ENCODE measurements around the gene SOX6.

Gene SOX6

DNA sequence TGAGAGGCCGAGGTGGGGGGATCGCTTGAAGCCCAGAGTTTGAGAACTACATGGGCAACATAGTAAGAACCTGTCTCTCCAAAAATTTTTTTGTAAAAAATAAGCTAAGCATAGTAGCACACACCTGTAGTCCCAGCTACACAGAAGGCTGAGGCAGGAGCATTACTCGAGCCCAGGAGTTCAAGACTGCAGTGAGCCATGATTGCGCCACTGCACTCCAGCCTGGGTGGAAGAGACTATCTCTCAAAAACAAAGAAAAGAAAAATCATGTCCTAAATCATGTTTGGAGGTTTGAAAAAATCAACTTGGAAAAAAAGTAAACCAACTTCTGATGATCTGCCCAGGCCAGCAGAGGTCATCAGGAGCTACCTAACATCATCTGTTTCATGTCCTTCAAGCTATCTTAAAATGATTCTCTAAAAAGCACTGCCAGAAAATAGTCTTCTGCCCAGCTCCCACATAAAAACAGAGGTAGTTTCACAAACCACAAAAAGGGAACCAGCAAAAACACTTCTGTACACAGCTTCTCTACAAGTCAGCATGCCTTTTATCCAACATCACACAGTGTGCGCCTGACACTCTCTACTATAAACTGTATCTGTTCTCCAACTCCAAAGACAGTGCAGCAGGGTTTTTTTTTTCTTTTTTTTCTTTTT, 165.0 kb downstream of the SOX6 start:
- H3K4me3 ChIP-seq = no peak overlapping the region
- H3K4me2 ChIP-seq = peak overlapping the region in 3 of 11 experiments; percentile 2 to 29 (median 6); a peak in 3 of 22 replicates
- H3K27me3 ChIP-seq = no peaks in the 10 kb centered on the region
- no peaks in the 10 kb centered on the region for H4K20me1 ChIP-seq
- H3K4me1 ChIP-seq = peaks cover 0 to 16% (median 2%) of the 10 kb centered on the region in 10 experiments; a peak in 7 of 20 replicates
- no peaks in the 10 kb centered on the region for H3K36me3 ChIP-seq
- H3K9ac ChIP-seq = no peak overlapping the region
- H3K27ac ChIP-seq = no peak overlapping the region
- no peak for TF ChIP-seq Cebpa-rat (IDR thresholded peaks at IDR 0.05)
- H3K9me3 ChIP-seq (replicated peaks in 1 of 11) = no peaks in the 10 kb centered on the region

DNA sequence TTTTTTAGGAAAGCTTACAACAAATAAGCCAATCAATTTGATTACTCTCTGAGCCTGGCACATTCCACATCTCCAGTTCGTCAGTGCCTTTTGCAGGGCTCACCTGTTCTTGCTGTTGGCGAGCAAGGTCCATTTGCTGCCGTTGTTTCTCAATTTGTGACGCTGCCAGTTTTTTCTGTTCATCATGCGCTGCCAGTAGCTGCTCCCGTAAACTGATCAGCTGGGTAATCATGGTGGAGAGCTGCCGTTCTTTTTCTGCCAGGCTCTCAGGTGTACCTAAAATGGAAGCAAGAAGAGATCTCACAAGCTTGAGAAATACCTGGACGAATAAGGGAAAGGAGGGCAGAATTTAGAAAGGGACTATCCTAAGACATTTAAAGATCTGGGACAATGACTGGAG, 169.7 kb downstream of the SOX6 start:
- no peak overlapping the region for H3K4me2 ChIP-seq
- no peak overlapping the region for H3K4me3 ChIP-seq
- H3K9ac ChIP-seq = no peak overlapping the region
- no peaks in the 10 kb centered on the region for H3K27me3 ChIP-seq
- H4K20me1 ChIP-seq = no peaks in the 10 kb centered on the region
- TF ChIP-seq Cebpa-rat (IDR thresholded peaks at IDR 0.05) = no peak
- H3K36me3 ChIP-seq = no peaks in the 10 kb centered on the region
- H3K9me3 ChIP-seq (replicated peaks in 1 of 11) = no peaks in the 10 kb centered on the region
- H3K27ac ChIP-seq = no peak overlapping the region
- peaks cover 0 to 12% (median 2%) of the 10 kb centered on the region in 10 experiments; a peak in 6 of 20 replicates for H3K4me1 ChIP-seq

DNA sequence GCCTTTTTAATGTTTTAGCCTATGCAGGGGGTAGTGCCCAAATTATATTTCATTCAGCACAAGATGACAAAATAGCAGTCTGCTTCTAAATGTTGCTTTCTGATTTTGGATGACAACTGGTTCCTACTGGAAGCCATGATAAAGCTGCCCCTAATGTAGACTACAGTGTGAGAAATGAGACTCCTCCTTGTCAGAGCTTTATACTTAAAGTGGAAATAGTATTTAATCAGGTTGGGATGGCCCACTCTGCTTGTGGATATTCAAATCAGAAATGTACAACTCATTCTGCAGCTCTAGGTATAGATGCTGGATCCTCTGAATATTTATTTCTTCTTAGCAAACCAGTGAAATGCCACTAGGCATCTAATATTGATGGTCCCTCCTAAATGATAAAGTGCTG, 171.3 kb downstream of the SOX6 start:
- Histone ChIP-seq H3K4me1 (no peaks in the 10 kb centered on the region), H3K27me3 (no peaks in the 10 kb centered on the region), H3K27ac (no peak overlapping the region), H3K9me3 (replicated peaks in 1 of 11) (no peaks in the 10 kb centered on the region), H3K4me3 (no peak overlapping the region), H3K4me2 (no peak overlapping the region), H3K9ac (no peak overlapping the region), H3K36me3 (no peaks in the 10 kb centered on the region), H4K20me1 (no peaks in the 10 kb centered on the region)
- no peak for TF ChIP-seq Cebpa-rat (IDR thresholded peaks at IDR 0.05)

DNA sequence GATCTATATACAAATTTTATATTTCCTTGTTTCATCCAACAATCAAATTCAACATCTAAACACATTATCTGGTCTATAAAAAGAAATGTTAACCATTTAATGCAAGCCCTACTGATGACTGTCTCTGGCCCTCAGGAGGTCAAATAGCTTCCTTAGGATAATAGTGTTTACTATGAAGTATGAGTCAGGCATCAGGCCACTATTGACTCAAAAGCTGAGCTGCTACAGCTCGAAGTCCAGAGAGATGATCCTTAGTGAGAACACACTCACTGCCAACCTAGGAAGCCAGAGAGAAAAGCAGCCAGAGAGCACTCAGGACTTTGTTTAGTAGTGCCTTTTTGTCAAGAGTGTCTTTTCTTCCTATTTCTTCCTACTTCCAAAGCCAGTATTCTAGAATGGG, 171.8 kb downstream of the SOX6 start:
- no peaks in the 10 kb centered on the region for H3K4me1 ChIP-seq
- no peaks in the 10 kb centered on the region for H3K27me3 ChIP-seq
- no peaks in the 10 kb centered on the region for H3K9me3 ChIP-seq (replicated peaks in 1 of 11)
- H3K9ac ChIP-seq = no peak overlapping the region
- H3K36me3 ChIP-seq = no peaks in the 10 kb centered on the region
- no peak for TF ChIP-seq Cebpa-rat (IDR thresholded peaks at IDR 0.05)
- no peak overlapping the region for H3K4me2 ChIP-seq
- H4K20me1 ChIP-seq = no peaks in the 10 kb centered on the region
- no peak overlapping the region for H3K27ac ChIP-seq
- H3K4me3 ChIP-seq = no peak overlapping the region

DNA sequence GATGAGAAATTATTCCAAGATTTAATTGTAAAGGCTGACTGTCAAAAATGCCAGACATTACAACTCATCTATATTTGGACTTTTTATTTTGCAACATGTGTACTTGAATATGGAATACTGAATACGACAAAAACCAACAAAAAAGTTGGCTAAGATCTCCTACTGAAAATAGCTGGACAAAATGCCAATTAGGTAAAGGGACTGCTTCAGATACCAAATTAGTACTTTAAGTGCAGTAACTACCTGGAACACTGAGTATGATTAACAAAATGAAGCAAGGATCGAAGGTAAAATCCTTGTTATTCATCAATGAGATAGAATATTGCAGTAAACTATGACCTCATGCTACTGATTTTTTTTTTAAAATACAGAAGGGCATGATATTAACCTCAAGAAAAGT, 173.8 kb downstream of the SOX6 start:
- no peak for TF ChIP-seq Cebpa-rat (IDR thresholded peaks at IDR 0.05)
- Histone ChIP-seq H3K4me1 (no peaks in the 10 kb centered on the region), H3K9ac (no peak overlapping the region), H3K36me3 (no peaks in the 10 kb centered on the region), H3K27me3 (no peaks in the 10 kb centered on the region), H3K9me3 (replicated peaks in 1 of 11) (no peaks in the 10 kb centered on the region), H4K20me1 (no peaks in the 10 kb centered on the region), H3K4me3 (no peak overlapping the region), H3K4me2 (no peak overlapping the region), H3K27ac (no peak overlapping the region)

DNA sequence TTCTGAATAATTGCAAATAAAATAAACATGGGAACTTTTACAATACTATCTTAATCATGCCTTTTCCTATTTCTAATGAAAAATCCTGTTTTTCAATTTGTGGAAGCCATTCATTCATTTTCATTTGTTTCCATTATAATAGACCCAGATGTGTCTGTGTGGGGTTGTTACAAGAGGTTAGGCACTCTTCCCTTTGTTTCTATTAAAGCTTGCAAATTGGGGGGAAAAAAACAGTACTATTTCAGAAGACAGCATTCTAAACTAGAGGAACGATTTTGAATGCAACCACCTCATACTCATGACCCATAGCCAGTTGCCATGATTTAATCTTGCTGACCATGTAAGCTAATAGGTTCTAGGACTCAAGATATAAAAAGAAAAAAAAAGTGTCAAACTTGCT, 175.5 kb downstream of the SOX6 start:
- Histone ChIP-seq H4K20me1 (no peaks in the 10 kb centered on the region), H3K9ac (no peak overlapping the region), H3K27me3 (no peaks in the 10 kb centered on the region), H3K4me2 (no peak overlapping the region), H3K36me3 (no peaks in the 10 kb centered on the region), H3K4me3 (no peak overlapping the region), H3K27ac (no peak overlapping the region), H3K4me1 (no peaks in the 10 kb centered on the region), H3K9me3 (replicated peaks in 1 of 11) (no peaks in the 10 kb centered on the region)
- TF ChIP-seq Cebpa-rat (IDR thresholded peaks at IDR 0.05) = no peak

DNA sequence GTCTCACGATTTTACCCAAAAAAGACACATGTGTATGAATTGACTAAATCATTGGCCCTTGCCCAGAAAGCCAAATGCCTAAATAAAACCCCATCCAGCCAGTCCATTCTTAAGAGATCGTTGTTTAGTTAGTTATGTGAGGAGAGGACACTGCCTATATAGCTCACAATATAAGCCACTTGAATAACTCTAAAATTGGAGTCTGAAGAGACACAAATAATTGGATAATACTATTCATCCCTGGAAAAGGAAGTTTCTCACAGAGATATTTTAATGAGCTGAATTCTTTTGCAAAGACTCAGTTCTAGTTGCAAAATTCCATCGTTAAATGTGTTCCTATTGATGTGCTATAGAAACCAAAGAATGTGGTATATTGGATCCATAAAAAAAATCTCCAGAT, 176.7 kb downstream of the SOX6 start:
- Histone ChIP-seq H3K36me3 (no peaks in the 10 kb centered on the region), H3K27ac (no peak overlapping the region), H4K20me1 (no peaks in the 10 kb centered on the region), H3K27me3 (no peaks in the 10 kb centered on the region), H3K4me1 (no peaks in the 10 kb centered on the region), H3K9me3 (replicated peaks in 1 of 11) (no peaks in the 10 kb centered on the region), H3K9ac (no peak overlapping the region), H3K4me2 (no peak overlapping the region), H3K4me3 (no peak overlapping the region)
- no peak for TF ChIP-seq Cebpa-rat (IDR thresholded peaks at IDR 0.05)

DNA sequence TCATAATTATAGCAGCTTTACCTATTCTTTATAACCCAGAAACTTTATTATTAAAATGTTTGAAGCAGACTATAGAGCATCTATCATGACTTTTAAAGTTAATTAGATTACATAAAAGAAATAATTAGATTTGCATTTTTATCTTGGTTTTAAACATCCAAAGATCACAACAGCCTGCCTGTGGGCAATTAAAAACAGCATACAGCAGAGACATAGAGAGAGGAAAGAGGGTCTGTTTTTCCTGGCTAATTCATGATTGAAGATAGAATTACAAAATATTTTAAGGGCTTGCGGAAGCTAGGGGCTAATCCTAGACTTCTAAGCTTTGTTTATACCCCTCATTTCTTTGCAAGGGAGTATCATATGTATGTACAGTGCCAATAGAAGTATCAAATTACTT, 178.1 kb downstream of the SOX6 start:
- no peak for TF ChIP-seq Cebpa-rat (IDR thresholded peaks at IDR 0.05)
- Histone ChIP-seq H3K9me3 (replicated peaks in 1 of 11) (no peaks in the 10 kb centered on the region), H4K20me1 (no peaks in the 10 kb centered on the region), H3K36me3 (no peaks in the 10 kb centered on the region), H3K4me3 (no peak overlapping the region), H3K9ac (no peak overlapping the region), H3K4me2 (no peak overlapping the region), H3K27me3 (no peaks in the 10 kb centered on the region), H3K4me1 (no peaks in the 10 kb centered on the region), H3K27ac (no peak overlapping the region)

DNA sequence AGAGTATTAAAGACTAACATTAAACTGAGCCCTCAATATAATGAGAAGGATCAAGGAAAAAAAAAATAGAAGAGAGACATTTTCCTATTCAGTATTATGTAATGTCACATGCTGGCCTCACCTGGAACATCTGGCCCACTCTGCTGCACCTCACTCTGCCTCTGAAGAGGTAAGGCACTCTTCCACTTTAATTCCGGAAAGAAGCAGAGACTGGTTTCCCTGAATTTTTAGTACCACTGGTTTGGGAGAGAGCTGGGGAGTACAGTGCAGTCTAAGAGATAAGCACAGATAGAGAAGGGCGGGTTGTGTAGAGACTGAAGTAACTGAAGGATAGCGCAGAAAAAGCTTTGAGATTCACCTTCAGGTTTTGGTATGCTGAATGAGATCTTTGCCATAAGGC, 178.7 kb downstream of the SOX6 start:
- Histone ChIP-seq H3K4me3 (no peak overlapping the region), H3K27me3 (no peaks in the 10 kb centered on the region), H3K9me3 (replicated peaks in 1 of 11) (no peaks in the 10 kb centered on the region), H4K20me1 (no peaks in the 10 kb centered on the region), H3K36me3 (no peaks in the 10 kb centered on the region), H3K27ac (no peak overlapping the region), H3K9ac (no peak overlapping the region), H3K4me1 (no peaks in the 10 kb centered on the region), H3K4me2 (no peak overlapping the region)
- TF ChIP-seq Cebpa-rat (IDR thresholded peaks at IDR 0.05) = no peak

DNA sequence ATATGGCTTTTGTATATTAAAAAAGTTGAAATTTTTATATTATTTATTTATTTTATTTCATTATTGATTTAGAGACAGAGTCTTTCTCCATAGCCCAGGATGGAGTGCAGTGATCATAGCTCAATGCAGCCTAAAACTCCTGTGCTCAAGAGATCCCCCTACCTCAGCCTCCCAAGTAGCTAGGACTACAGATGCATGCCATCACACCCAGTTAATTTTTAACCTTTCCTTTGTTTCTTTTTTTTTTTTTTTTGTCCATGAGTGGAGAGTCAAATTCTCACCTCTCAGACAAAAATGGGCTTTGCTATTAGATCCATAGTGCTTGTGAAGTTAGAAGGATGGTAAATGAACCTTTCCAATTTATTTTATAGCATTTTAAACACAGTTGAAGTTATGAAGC, 182.5 kb downstream of the SOX6 start:
- Histone ChIP-seq H3K4me2 (no peak overlapping the region), H3K36me3 (no peaks in the 10 kb centered on the region), H4K20me1 (no peaks in the 10 kb centered on the region), H3K27ac (no peak overlapping the region), H3K9ac (no peak overlapping the region), H3K4me1 (no peaks in the 10 kb centered on the region), H3K4me3 (no peak overlapping the region), H3K9me3 (replicated peaks in 1 of 11) (no peaks in the 10 kb centered on the region), H3K27me3 (no peaks in the 10 kb centered on the region)
- TF ChIP-seq Cebpa-rat (IDR thresholded peaks at IDR 0.05) = no peak

All from BLaER1 treated with 17β-estradiol and CSF1 and Interleukin-3, amounts not matched to agents 10 nM and 100 nM (cell line).